ENCODE results near the gene NR4A2. TPM values are rescaled to one million over a fixed set of nuclear protein-coding genes. Genes with fewer than 3 reads are reported as not detected.

NR4A2 gene
- total RNA-seq = 1 to 10 TPM; 1.0 to 5.9 TPM

- intact Hi-C loops (cut with DNase I) = no loop called here
- H3K27ac ChIP-seq = peak within 1 kb of the TSS; percentile 94 to 100 (median 98)
- WGBS, 2 donors = 1% methylated on average over 66 of the region's 72 CpGs
- peak; percentile 94 to 98 (median 98) for TF ChIP-seq POLR2A (IDR thresholded peaks at IDR 0.05)
- peak in 2 of 7 experiments; percentile 2 to 20 for TF ChIP-seq CTCF (IDR thresholded peaks at IDR 0.05)
- DNase-seq (peak; percentile 91 to 95 (median 92)), ATAC-seq (peak; percentile 77)
- no peaks in the 10 kb centered on the region for H3K9me3 ChIP-seq
- H3K36me3 ChIP-seq (replicated peaks in 1 of 2; ENCODE audit: insufficient read depth in 1 of 2, low read depth in 2 of 2) = peaks cover 0 to 2% of the 10 kb centered on the region in 2 donors
- H3K27me3 ChIP-seq = no peaks in the 10 kb centered on the region
- H3K4me1 ChIP-seq = peaks cover 15% of the 10 kb centered on the region
- peak within 1 kb of the TSS; percentile 51 to 92 for H3K4me3 ChIP-seq
Observed at GRCh38 chr2:156332534-156333273, at the start of gene NR4A2. TSS of gene NR4A2 (minus strand) at chr2:156332721. CDS start at chr2:156330186, 2,535 bp downstream.

- DNase-seq (no peak), ATAC-seq (no peak)
- Histone ChIP-seq H3K36me3 (replicated peaks in 1 of 2; ENCODE audit: insufficient read depth in 1 of 2, low read depth in 2 of 2) (no peaks in the 10 kb centered on the region), H3K9me3 (no peaks in the 10 kb centered on the region), H3K4me1 (no peaks in the 10 kb centered on the region), H3K4me3 (no peak overlapping the region), H3K27me3 (no peaks in the 10 kb centered on the region), H3K27ac (no peak overlapping the region)
- intact Hi-C loops (cut with DNase I) = no loop called here
- TF ChIP-seq CTCF (IDR thresholded peaks at IDR 0.05) (no peak), POLR2A (IDR thresholded peaks at IDR 0.05) (no peak)
- 89 to 100% methylated on average over 1 of the region's 1 CpG for WGBS, 2 donors
Observed at GRCh38 chr2:156380117-156380645, 47.7 kb upstream of the NR4A2 start.

GRCh38 chr2:156379714-156380113 lies 47.2 kb upstream of the NR4A2 start:
- Histone ChIP-seq H3K4me1 (no peaks in the 10 kb centered on the region), H3K9me3 (no peaks in the 10 kb centered on the region), H3K36me3 (replicated peaks in 1 of 2; ENCODE audit: insufficient read depth in 1 of 2, low read depth in 2 of 2) (no peaks in the 10 kb centered on the region), H3K27me3 (no peaks in the 10 kb centered on the region), H3K4me3 (no peak overlapping the region), H3K27ac (no peak overlapping the region)
- 50 to 67% methylated on average over 1 of the region's 1 CpG for WGBS, 2 donors
- TF ChIP-seq POLR2A (IDR thresholded peaks at IDR 0.05) (no peak), CTCF (IDR thresholded peaks at IDR 0.05) (no peak)
- intact Hi-C loops (cut with DNase I) = no loop called here
- DNase-seq (no peak), ATAC-seq (no peak)

GRCh38 chr2:156379071-156379470 lies 46.5 kb upstream of the NR4A2 start:
- no peak for DNase-seq
- intact Hi-C loops (cut with DNase I) = no loop called here
- Histone ChIP-seq H3K36me3 (replicated peaks in 1 of 2; ENCODE audit: insufficient read depth in 1 of 2, low read depth in 2 of 2) (no peaks in the 10 kb centered on the region), H3K9me3 (no peaks in the 10 kb centered on the region), H3K4me3 (no peak overlapping the region), H3K27ac (no peak overlapping the region), H3K27me3 (no peaks in the 10 kb centered on the region), H3K4me1 (no peaks in the 10 kb centered on the region)
- TF ChIP-seq POLR2A (IDR thresholded peaks at IDR 0.05) = no peak
- no peak for TF ChIP-seq CTCF (IDR thresholded peaks at IDR 0.05)
- no peak for ATAC-seq

- no peaks in the 10 kb centered on the region for H3K4me1 ChIP-seq
- 90 to 93% methylated on average over 4 of the region's 4 CpGs for WGBS, 2 donors
- intact Hi-C loops (cut with DNase I) = no loop called here
- DNase-seq (no peak), ATAC-seq (no peak)
- no peaks in the 10 kb centered on the region for H3K27me3 ChIP-seq
- no peak overlapping the region for H3K27ac ChIP-seq
- no peaks in the 10 kb centered on the region for H3K36me3 ChIP-seq (replicated peaks in 1 of 2; ENCODE audit: insufficient read depth in 1 of 2, low read depth in 2 of 2)
- TF ChIP-seq POLR2A (IDR thresholded peaks at IDR 0.05) (no peak), CTCF (IDR thresholded peaks at IDR 0.05) (no peak)
- no peak overlapping the region for H3K4me3 ChIP-seq
- H3K9me3 ChIP-seq = no peaks in the 10 kb centered on the region
Observed at GRCh38 chr2:156366753-156367152, 34.2 kb upstream of the NR4A2 start.

Measured in body of pancreas (tissue), 4 donors.